Measurements from ENCODE around the gene NIPBL. TPM values are rescaled to one million over a fixed set of nuclear protein-coding genes. Genes with fewer than 3 reads are reported as not detected.
"Not testable (repeated sequence)": the region's sequence is repeated elsewhere in the genome, so short reads cannot be mapped to it uniquely, and the experiment has no call there.

The NIPBL gene
- 90.3 TPM for total RNA-seq

GRCh38 chr5:36876299-36876964 lies at the start of gene NIPBL:
Gene NIPBL, plus strand, starts transcription at chr5:36876769. Its CDS starts 76,928 bp downstream, at chr5:36953697.
- peak; percentile 94 for DNase-seq

DNA sequence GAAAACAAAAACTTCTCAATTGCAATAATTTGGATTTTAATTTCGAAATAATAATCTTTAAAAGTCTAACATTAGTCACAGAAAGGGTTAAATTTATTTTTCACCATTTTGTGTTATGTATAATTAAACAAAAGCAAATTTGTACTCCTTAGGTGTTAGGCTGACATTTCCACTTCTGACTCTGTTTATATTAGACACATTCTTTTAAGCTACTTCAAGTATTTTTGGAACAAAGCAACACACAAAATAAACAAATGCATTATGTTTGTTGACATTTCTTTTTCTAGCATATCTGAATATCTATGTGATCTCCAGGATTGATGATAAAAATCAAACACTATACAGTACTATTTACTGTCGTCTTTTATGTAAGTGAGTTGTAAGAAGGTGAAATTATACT lies 44.3 kb upstream of the NIPBL start:
- no peak for DNase-seq

DNA sequence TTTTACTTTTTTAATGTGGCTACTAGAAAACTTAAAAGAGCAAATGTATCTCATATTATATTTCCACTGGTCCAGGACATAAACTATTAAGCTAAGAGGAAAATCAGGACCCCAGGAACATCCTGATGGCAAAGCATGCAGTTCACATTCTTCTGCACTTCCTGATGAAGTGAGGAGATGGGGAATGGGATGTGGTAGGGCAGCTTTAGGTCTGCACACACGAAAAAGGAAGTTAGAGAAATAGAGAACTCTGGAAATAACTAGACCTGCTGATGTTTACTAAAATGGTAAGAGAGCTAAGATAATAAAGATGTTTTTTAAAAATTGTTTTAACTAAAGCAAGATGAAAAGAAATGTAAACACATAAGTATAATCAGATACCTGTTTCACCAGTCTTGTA lies 39.7 kb upstream of the NIPBL start:
- DNase-seq = no peak

- no peak for DNase-seq
These were observed 36.8 kb upstream of the NIPBL start for GRCh38 chr5:36839489-36840476.

GRCh38 chr5:36841677-36842076 lies 34.9 kb upstream of the NIPBL start:
- no peak for DNase-seq

DNA sequence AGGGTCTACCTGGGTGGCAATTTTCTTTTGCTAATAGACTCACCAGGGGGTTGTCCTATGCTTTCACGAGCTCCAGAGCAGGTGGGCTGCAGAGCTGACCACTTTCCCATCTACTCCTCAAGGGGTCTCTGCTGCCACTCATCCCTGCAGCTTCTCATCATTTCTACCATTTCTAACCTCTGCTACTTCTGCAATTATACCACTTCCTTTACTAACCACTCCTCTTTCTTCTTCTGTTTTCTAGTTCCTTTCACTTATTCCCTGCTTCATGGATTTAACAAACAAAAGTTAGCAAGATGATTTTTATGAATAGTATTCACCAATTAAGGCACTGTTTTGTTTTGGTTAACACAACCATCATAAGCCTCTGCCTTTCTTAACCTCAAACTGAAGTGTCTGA lies 34.5 kb upstream of the NIPBL start:
- DNase-seq = no peak

DNA sequence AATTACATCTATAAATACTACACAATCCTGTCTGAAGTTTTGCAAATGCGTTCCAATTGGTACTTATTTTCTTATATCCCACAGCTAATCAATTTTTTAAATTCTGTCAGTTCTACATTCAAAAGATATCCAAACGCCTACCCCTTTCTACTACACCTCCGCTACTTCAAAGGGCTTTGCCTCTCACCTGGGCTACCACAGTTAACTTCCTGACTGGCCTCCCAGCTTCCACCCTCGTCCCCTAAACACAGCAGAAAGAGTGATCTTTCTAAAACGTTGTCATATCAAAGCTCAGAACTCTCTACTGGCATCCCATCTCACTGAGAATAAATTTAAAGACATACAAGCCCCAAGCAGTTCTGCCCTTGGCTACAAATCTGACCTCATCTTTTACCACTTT lies 32.3 kb upstream of the NIPBL start:
- no peak for DNase-seq

- DNase-seq = not testable (repeated sequence)
These were observed 28.0 kb upstream of the NIPBL start for GRCh38 chr5:36848545-36848944.

DNA sequence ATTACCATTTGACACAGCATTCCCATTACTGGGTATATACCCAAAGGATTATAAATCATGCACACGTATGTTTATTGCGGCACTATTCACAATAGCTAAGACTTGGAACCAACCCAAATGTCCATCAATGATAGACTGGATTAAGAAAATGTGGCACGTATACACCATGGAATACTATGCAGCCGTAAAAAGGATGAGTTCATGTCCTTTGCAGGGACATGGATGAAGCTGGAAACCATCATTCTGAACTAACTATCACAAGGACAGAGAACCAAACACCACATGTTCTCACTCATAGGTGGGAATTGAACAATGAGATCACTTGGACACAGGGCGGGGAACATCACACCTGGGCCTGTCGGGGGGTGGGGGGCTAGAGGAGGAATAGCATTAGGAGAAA lies 23.7 kb upstream of the NIPBL start:
- DNase-seq = not testable (repeated sequence)

- no peak for DNase-seq
These were observed 22.0 kb upstream of the NIPBL start for GRCh38 chr5:36854402-36855140.

- DNase-seq = no peak
These were observed 21.5 kb upstream of the NIPBL start for GRCh38 chr5:36855141-36855495.

DNA sequence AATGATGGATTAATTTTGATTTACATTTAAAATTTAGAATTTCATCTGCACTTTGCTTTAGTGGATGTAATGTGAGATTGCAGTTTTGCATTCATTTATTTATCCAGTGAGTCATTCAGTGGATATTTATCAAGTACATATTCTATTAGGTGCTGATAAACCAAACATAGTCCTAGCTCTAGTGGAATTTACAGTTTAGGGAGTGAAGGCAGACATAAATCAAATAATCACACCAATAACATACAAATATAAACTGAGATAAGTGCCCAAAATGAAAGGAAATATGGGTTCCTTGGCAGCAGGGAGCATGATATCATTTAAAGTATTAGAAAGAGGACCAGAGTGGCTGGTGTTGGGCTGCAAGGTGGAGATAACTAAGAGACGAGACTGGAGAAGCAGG lies 14.7 kb upstream of the NIPBL start:
- no peak for DNase-seq

GRCh38 chr5:36870399-36871040 lies 6.0 kb upstream of the NIPBL start:
- DNase-seq = peak; percentile 9

DNA sequence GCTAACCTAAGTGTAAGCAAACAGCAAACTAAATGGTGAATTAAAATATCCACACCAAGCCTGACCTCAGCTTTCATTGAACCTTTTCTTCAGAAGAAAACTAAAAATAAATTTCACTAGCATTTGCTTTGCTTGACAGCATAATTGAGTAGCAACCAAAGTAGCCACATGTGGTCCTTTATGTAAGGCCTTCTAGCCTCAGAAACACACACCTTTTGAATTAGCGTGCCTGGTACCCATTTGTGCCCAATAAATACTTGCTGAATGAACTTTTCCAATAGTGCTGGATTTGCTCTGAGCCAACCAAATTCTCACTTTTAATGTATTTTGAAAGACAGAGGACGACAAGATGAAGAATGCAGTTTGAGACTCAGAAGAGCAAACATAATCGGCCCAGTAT lies 2.1 kb upstream of the NIPBL start:
- peak; percentile 11 for DNase-seq

DNA sequence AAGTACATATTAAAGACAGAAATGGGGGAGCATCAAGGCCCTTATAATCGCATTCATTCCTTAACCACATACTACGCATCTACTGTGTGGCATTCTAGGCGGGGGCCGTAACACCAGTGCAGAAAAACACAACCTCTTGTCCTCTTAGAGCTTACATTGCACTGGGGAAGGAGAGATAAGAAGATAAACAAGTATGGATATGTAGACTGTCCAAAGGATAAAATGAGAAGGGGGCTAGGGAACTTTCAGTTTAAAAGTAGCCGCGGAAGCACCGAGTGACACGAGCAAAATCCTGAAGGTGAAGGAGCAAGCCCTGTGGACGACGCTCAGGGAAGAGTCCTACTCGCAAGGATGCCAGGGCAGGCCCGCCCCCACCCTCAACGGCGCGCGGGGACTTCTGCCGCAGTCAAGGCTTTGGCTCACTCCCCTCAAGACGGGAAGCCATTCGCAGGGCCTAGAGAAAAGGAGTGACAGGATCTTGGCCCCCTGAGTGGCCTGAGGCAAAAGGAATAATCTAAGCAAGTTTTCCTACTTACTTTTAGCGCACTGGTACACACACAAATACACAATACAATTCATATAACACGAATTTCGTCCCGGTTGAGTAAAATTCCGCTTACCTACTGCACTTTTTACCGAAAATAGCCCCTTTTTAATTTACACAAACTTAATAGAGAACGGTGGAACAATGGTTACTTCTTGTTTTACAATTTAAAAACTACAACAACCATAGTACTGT lies 1.3 kb upstream of the NIPBL start:
- peak; percentile 51 for DNase-seq

- peak; percentile 58 for DNase-seq
These were observed 725 bp upstream of the NIPBL start for GRCh38 chr5:36875790-36876298.

- peak; percentile 55 for DNase-seq
These were observed 547 bp downstream of the NIPBL start for GRCh38 chr5:36876965-36877666.

GRCh38 chr5:36877667-36878391 lies 1.3 kb downstream of the NIPBL start:
- DNase-seq = peak; percentile 32

DNA sequence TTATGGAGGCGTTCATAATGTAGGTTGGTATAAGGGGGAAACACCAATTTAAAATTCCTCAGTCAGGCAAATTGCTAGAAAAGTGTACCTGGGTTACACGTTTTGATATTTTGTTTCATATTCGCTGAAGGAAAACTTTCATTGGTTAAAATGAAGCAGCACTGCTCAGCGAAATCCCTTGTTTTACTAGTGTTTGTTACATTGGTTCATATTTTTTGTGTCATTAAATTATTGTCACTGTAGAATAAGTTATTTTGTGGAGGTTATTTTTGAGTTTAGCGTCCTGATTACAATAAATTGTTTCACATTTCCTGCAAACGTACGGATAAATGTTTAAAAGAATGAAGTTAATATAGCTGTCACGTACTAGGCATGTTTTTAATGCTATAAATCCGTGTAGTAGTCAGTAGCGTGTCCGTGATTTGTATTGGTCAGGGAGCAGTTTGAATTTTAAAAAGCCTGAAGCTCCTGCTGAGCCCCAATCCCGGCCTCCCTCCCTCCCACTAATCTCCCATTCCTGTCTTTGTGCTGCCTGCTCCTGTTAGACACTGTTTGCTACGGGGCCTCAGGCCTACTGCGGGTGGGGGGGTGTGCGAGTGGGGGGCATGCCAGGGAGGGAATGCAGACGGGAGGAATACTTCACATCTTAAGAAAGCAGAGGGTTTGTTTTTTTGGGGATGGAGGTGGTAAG lies 2.0 kb downstream of the NIPBL start:
- peak; percentile 35 for DNase-seq

All from skin of body (tissue), 2 donors.